Measurements from ENCODE around the gene AKAP6.

The AKAP6 gene

DNA sequence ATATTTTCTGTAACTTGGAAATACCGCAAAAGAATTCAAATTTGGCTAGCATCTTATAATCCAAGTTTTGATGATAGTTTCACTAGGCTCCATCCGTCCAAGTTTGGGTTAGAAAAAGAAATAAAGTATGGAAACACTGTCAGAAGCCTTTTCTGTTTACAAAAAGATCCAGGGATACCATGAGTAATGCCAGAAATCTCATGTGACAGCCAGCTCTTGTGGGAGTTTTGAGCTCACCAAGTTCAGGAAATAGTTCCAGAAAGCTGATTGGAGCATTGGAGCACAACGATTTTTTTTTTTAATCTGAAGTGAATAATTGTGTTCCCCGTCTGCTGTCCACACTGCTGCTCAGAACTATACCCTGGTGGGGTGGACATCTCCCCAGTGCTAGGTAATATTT, 379.9 kb downstream of the AKAP6 start:
- H3K4me3 ChIP-seq: no peak overlapping the region
- H3K27ac ChIP-seq: peak overlapping the region in 6 of 21 experiments; percentile 1 to 54 (median 47)

DNA sequence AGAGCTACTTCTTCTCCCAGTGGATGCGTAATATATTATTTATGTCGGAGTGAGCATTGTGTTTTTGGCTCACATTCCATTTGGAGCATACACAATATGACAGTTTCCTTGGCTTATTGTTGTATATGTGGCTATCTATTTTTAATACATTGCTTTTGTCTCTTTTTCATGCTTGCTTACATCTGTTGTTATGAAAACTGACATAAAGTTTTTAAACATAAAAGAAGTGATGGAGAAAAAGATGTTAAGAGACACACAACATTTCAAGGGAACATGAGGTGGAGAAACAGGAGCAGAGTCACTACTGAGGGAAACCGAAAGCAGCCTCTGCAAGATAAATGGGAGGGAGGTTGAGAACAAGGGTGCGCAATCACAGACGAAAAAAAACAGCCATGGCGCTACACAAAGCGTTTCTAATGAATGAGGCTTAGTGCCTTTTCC, 381.2 kb downstream of the AKAP6 start:
- H3K27ac ChIP-seq: peak overlapping the region in 1 of 21 experiments; percentile 26

DNA sequence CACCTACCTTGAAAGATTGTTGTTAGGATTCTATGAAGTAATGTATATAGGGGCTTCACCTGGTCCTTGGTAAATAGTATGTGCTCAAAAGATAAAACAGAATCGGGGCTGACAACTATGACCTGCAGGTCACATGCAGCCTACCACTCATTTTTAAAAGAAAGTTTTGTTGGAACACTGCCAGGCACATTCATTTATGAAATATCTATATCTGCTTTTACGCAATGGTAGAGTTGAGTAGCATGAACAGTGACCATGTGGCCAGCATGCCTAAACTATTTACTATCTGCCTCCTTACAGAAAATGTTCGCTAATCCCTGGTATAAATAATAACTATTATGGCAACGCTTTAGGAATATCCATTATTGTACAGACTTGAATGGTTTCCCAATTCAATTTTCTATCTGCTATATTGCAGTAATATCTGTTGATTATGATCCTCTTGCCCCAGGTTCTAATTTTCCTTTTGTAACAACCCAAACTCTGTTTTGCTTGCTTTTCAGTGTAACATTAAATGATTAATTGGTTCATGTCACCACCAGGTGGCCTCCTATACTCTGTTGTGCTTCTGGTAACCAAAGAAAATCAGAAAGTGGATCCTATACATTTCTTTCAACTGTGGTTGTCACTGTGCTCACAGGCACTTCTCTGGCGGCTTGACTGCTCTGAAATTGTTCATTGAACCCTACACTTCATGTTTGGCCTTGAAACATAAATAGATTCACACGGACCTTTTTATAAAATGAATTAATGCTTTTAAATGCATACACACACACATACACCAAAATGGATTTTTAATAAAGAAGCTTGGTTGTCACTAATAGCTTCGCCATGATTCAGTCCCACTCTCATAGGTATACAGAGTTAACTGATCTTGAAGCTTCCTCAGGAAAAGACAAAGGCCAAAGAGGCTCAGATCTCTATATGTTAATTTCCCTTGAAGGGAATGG, 381.9 kb downstream of the AKAP6 start:
- no peak overlapping the region for H3K4me3 ChIP-seq
- no peak overlapping the region for H3K27ac ChIP-seq

More for the DNA sequence above, 381.2 kb downstream of the AKAP6 start:
- no peak overlapping the region for H3K4me3 ChIP-seq

DNA sequence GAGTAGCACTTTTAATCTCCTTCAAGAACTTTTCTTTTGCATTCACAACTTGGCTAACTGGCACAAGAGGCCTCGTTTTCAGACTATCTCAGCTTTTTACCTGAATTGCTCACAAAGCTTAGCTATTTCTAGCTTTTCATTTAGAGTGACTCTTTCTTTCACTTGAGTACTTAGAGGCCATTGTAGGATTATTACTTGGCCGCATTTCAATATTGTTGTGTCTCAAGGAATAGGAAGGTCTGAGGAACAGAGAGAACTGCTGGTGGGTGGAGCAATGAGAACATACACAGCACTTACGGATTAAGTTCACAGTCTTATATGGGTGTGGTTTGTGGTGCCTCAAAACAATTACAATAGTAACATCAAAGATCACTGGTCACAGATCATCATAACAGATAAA, 384.8 kb downstream of the AKAP6 start:
- Histone ChIP-seq H3K4me3 (no peak overlapping the region), H3K27ac (no peak overlapping the region)

DNA sequence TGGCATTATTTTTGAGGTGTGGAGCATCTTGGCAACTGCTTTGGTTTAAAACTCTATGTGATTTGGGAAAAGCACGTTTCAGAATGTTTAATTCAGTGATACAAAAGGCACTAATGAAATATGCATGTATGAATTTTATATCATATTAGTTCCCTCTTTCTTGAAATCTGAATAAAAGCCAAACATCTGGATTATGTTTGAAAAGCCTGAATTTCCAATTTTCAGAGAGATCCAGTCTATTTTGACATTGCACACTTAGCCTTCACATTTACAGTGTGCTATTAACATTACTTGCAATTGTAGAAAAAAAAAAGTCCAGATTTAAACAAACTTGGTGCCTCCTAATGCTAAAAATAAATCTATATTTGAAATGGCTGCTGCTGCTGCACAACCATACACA, 390.5 kb downstream of the AKAP6 start:
- Histone ChIP-seq H3K27ac (no peak overlapping the region), H3K4me3 (no peak overlapping the region)

DNA sequence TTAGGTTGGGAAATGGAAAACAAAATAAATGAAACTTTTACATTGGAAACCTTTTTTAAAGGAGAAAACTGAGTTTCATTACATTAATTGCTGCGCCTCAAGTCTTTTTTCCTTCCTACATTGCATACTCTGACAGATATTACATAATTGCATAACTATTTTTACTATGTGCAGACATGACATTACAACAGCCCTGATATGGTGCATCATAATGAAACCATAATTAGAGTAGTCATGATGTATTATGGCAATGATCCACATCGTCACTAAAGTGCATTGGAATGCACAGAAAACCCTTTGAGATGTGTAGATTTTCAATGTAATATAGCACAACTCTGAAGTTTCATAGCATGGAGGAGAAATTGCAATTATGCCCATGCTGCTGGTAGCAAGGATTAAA, 391.8 kb downstream of the AKAP6 start:
- Histone ChIP-seq H3K27ac (no peak overlapping the region), H3K4me3 (no peak overlapping the region)

DNA sequence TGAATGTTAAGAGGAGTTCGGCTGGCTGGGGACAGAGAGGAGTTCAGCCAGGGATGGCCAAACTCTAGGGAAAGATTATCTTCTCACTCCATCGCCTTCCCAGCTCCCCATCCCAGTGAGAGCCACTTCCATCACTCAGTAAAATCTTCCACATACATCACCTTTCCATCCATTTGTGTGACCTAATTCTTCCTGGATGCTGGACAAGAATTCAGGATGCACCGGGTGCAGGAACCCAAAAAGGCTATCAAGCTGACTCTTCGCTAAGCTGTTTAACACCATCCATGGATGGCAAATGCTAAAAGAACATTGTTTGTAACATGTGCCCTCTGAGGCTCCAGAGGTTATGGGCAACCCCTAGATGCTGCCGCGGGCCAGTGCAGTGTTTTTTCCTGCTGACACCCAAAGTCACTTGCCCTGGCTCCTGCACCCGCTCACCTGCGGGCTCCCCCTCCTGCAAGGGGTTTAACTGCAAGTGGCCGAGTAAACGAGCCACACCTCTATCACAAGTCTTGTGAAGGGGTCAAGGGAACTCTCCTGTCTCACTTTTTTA, 393.6 kb downstream of the AKAP6 start:
- no peak overlapping the region for H3K4me3 ChIP-seq
- no peak overlapping the region for H3K27ac ChIP-seq

DNA sequence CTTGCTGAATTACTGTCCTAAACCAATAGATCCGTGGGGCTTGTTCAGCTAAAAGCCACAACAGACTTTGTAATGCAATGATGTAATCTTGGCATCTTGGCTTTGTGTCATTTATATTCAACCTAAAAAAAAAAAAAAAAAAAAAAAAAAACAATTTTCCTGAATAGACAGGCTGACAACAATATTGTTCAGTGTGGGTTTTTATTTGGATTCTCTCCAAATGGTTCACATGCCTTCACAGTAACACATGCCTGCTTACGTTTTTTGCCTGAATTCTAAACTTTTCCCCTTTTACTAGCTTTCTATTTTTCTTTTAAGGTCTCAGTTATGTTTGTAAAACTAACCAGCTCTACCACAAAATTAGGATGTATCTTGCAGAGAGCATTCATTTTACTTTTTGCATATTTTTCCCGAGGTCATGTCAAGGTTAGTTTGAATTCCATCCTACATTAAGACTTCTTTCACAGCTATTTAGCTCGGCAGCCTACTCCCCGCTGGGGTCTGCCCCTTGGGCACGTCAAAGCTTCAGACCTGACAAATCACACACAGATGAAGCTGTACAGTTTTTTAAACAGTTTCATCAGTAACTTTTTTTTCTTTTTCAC, 395.9 kb downstream of the AKAP6 start:
- H3K4me3 ChIP-seq: peak overlapping the region in 1 of 7 experiments; percentile 2

DNA sequence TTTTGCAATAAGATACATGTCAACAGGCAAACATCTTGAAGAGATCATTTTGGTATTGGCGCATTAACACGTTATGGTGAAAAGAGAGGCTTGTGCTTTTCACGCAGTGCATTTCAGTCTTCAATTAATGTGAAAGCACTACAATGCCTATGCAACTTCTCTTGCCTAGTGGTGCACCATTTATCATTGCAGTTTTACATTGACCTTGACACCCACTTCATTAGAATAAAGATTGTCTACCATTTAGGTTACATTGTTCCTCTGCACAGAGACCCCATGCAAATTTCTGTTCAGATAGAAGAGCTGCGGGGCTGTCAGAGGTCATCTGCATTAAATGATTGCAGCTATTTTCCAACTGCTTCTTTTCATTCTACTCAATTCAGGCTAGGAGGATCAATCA, 397.4 kb downstream of the AKAP6 start:
- H3K4me3 ChIP-seq: no peak overlapping the region
- no peak overlapping the region for H3K27ac ChIP-seq

More for the DNA sequence above, 395.9 kb downstream of the AKAP6 start:
- no peak overlapping the region for H3K27ac ChIP-seq

DNA sequence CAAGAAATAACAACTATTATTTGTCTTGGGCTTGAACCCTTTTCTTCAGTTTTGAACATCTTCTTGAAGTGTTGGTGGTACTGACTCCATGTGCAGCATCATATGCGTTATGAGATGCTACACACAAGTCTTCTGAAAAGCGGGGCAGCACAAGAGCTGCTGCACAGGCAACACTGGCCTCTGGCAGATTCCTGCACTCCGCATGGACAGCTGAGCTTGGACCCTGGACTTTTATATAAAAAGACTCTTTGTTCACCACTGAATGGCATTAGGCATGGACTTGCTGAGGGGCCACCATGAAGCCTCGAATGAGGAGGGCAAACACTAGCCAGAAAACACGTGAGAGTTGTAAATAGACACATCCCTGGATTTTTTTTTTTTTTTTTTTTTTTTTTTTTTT, 398.7 kb downstream of the AKAP6 start:
- Histone ChIP-seq H3K27ac (no peak overlapping the region), H3K4me3 (no peak overlapping the region)

DNA sequence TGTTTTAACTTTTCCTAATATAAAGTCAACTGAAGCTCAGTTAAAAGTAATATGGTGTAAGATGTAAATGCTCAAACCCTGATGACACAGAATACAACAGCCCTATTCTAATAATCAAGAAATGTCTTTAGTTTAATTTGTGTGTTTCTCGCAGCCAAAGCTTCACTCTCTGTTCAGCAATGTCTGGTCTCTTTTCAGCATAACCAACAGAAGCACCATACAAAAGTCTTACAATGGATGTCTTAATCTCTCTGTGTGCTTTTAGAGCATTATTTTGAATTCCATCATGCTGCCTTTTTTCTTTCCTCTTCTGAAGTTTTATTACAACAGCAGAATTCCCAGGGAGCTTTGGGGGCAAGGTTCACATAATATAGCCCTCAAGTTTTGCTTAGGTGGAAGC, 399.4 kb downstream of the AKAP6 start:
- H3K4me3 ChIP-seq: no peak overlapping the region
- no peak overlapping the region for H3K27ac ChIP-seq

DNA sequence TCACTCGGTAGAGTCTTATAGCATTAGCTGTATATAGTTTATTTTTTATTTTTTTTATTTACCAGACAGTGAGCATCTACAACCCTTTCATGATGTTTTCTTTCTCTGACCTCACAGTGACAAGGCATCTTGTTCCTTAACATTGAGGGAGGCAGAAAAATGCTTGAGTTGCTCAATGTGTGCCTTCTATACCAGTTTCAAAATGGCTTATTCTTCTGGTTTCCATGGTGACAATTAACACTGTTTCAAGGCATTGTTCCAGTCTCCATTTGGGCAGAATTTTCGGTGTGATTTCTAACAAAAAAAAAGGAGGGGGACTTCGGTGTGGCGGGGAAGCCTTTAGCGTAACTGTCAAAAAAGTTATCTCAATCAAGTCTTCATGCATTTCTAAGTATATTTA, 399.9 kb downstream of the AKAP6 start:
- no peak overlapping the region for H3K27ac ChIP-seq
- no peak overlapping the region for H3K4me3 ChIP-seq

DNA sequence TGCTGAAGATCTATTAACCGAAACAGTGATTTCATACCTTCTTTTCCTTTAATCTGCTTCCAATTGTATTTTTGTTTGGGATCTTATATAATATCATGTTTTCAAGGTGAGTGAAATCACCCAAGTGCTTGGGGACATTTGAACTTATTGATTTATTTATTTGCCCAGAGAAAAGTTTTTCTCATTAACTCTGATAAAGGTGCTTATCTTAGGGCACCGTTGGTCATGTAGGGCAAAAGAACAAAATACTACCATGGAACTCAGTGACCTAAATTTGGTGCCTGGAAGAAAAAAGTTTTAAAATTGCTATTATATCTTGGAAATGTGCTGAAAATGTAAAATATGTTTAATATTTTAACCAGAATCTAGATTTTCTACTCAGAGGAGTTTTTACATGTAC, 402.2 kb downstream of the AKAP6 start:
- Histone ChIP-seq H3K27ac (no peak overlapping the region), H3K4me3 (no peak overlapping the region)

DNA sequence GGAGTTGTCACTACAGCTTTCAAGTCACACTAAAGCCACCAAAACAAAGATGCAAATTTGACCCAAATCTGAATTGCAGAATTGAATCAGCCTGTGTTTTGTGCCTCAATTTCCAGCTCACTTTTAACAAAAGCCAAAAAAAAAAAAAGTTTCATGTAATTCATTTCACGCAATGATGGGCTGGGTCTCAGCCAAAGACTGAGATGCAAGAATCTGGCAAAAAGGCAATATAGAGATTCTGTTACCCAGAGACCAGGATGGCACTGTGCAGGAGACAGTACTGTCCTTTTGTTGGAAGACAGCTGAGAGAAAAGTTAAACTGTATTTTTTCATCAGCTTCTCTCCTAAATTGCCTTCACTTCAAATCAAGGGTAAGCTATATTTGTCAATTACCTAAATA, 403.9 kb downstream of the AKAP6 start:
- Histone ChIP-seq H3K4me3 (no peak overlapping the region), H3K27ac (no peak overlapping the region)

DNA sequence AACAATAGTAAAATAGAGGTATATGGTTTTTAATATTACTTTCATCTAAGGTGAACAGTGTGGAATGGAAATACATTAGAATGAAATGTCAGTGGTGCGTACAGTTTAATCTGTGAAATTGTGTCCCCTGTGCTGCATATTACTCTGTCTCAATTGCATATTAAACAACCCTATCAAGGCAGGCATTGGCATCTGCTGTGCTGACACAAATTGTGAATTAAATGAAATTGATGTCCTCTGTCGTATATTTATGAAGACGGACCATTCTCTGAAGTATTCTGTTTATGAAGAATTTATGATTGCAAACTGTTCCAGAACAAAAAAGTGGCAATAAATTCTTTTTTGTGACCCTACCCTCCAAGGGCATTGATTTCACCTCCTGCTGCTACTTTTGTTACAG, 405.2 kb downstream of the AKAP6 start:
- no peak overlapping the region for H3K4me3 ChIP-seq
- no peak overlapping the region for H3K27ac ChIP-seq

DNA sequence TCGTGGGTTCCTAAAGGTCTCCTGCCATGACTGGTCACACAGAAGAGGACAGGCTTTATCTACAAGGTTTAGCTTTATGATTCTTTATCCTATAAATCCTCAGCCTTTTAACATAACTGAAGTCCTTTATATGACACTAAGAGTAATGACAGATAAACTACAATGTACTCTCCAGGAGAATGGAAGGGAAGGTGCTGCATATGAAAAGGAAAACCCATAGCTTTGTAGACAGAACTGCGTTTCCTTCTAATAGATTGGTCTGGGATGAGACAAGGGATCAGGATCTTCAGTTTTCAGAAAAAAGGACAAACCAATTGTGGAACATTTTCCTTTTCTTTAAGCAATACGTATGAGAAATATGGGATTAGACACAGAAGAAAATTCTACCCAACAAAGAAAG, 408.5 kb downstream of the AKAP6 start:
- Histone ChIP-seq H3K4me3 (no peak overlapping the region), H3K27ac (no peak overlapping the region)

DNA sequence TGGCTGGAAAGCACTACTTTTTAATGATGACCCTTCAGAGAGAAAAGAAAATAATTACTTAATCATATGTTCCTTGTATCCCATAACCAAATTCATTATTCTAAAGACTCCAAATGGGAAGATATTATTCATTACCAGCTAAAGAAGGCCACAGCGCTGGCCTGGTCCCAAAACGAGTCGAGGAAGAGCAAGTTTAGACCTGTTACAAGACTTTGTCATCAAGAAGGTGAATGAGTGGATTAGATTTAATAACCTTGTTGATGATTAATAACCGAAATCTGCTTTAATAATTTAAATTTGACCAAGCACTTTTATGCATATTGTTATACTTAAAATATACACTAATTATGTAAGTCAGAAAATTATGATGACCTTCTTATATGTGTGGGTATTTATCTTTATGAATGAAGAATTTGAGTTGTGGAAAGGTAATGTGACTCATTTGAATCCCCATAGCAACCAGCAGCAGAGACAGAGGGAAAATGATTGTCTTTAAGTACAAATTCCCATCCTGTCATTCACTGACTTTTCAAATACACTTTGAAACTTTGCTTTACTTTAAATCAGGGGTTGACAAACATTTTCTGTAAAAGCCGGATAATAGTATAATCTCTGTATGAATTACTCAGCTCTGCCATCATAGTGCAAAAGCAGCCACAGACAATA, 409.2 kb downstream of the AKAP6 start:
- no peak overlapping the region for H3K4me3 ChIP-seq
- H3K27ac ChIP-seq: no peak overlapping the region

DNA sequence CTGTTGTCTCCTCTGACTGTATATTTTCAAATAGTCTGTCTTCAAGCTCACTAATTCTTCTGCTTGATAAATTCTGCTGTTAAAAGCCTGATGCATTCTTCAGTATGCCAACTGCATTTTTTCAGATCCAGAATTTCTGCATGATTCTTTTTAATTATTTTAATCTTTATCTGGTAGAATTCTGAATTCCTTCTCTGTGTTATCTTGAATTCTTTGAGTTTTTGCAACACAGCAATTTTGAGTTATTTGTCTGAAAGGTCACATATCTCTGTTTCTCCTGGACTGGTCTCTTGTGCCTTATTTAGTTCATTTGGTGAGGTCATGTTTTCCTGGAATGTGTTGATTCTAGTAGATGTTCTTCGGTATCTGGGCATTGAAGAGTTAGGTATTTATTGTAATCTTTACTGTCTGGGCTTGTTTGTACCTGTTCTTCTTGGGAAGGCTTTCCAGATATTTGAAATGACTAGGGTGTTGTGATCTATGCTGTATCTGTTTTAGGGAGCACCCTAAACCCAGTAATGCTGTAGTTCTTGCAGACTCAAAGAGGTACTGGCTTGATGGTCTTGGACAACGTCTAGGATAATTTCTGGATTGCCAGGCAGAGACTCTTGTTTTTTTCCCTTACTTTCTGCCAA, 415.8 kb downstream of the AKAP6 start:
- Histone ChIP-seq H3K27ac (no peak overlapping the region), H3K4me3 (no peak overlapping the region)

DNA sequence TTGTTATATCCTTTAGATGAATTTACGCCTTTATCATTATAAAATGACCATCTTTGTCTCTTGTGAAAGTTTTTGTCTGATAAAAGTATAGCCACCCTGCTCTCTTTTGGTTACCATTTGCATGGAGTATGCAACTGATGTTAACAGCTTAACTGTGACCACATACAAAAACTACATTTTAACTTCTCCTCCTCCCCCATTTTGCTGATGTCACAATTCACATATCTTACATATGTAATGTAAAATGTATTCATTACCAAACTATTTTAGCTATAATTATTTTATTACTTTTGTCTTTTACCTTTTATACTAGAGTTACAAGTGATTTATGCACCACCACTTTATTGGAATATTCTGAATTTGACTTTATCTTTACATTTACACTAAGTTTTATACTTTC, 425.1 kb downstream of the AKAP6 start:
- H3K27ac ChIP-seq: no peak overlapping the region

DNA sequence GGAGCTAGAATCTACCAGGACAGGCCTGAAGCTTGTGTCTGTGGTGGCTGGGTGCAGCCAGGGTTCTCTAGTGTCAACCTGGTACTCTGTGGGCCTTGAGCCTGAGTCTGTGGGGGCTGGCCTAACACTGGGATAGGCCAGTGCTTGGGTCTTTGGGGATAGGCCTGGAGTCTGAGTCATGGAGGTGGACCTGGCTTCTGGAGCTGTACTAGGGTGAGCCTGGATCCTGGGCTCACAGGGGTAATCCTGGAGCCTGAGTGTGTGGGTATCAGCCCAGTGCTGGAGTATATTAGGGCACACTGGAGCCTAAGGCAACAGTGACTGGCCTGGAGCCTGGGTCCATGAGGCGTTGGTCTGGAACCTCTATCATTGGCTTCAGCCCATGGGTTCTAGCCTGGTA, 427.1 kb downstream of the AKAP6 start:
- Histone ChIP-seq H3K27ac (no peak overlapping the region), H3K4me3 (no peak overlapping the region)

More for the DNA sequence above, 425.1 kb downstream of the AKAP6 start:
- no peak overlapping the region for H3K4me3 ChIP-seq
